Measurements from ENCODE around the gene H2BK1. TPM values are rescaled to one million over a fixed set of nuclear protein-coding genes. Genes with fewer than 3 reads are reported as not detected.
A peak's percentile ranks its signal among the peaks of the same experiment; 100 is the strongest.

The H2BK1 gene
- total and polyA plus RNA-seq, 2 of the 13 experiments (the other 11 are each of a cell fraction or from before 2014, with no cell fraction given): not detected

DNA sequence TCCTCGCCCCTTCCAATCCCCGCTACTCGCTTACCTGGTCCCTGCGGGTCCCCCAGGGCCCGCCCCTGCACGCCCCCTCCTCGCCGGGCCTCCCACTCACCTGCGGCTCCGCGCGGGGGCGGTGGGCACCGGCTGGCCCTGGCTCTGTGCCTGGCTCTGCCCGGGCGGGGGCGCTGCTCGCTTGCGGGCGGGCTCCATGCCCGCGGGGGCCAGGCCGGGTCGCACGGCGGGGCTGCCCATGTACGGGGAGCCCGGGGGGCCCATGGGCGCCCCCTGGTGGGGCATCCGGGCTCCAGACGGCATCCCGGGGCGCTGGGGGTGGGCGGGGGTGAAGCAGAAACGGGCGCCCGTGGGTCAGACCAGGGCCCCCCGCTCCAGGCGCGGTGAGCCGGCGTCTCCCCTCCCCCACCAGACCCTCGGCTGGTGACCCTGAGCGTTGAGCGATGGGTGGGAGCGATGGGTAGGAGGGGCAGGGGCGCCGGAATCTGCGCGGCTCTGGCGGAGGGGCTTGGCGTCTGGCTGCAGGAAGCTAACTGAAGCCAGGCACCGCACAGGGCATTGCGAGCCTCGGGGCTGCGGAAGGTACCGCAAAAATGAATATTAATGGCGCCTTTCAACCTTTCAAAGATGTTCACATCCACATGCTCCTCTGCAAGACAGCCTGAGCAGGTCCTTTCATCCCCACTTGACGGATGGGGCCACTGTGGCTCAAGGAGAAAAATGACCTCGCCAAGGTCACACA lies 35.2 kb upstream of the H2BK1 start (continued):
- 0 out of 2 replicates have a peak, but pooled peaks have one; percentile 37 for TF ChIP-seq KDM2A (CRISPR knock-in tag; IDR thresholded peaks at IDR 0.05; ENCODE audit: borderline replicate concordance, low read depth)
- TF ChIP-seq MAZ (IDR thresholded peaks at IDR 0.05; ENCODE audit: borderline replicate concordance, low read depth, low read length): no peak
- TF ChIP-seq MAZ (CRISPR knock-in tag; IDR thresholded peaks at IDR 0.05; ENCODE audit: low read depth): peak; percentile 54; the same call in 1 of the 2 replicates
- peak; percentile 41; the same call in 1 of the 2 replicates for TF ChIP-seq MAX (IDR thresholded peaks at IDR 0.05)
- TF ChIP-seq SRF (IDR thresholded peaks at IDR 0.05; ENCODE audit: low read depth, low read length): peak; percentile 66
- no peak for TF ChIP-seq FIP1L1 (IDR thresholded peaks at IDR 0.05; ENCODE audit: borderline replicate concordance, insufficient read depth, low read depth, low read length)
- peak; percentile 29 for TF ChIP-seq STAG1 (CRISPR knock-in tag; IDR thresholded peaks at IDR 0.05)
- no peak for TF ChIP-seq ZNF354B (CRISPR knock-in tag; IDR thresholded peaks at IDR 0.05)
- TF ChIP-seq NFE2L1 (CRISPR knock-in tag; IDR thresholded peaks at IDR 0.05; ENCODE audit: borderline replicate concordance): no peak
- TF ChIP-seq GABPB1 (CRISPR knock-in tag; IDR thresholded peaks at IDR 0.05): peak; percentile 33; the same call in 1 of the 2 replicates
- TF ChIP-seq ZNF629 (CRISPR knock-in tag; conservative IDR thresholded peaks at IDR 0.05): peak; percentile 42
- peak; percentile 76 for TF ChIP-seq XRCC5 (optimal IDR thresholded peaks at IDR 0.05; ENCODE audit: low read length)
- 0 out of 2 replicates have a peak, but pooled peaks have one; percentile 23 for TF ChIP-seq ATF7-NPFF (CRISPR knock-in tag; IDR thresholded peaks at IDR 0.05; ENCODE audit: low read depth)
- TF ChIP-seq HNRNPL (IDR thresholded peaks at IDR 0.05; ENCODE audit: low read depth, low read length): 0 out of 2 replicates have a peak, but pooled peaks have one; percentile 56
- peak; percentile 61 for TF ChIP-seq RAD21 (CRISPR knock-in tag; IDR thresholded peaks at IDR 0.05)
